HepG2 (cell line): ENCODE results near the gene NOVA2. TPM values are rescaled to one million over a fixed set of nuclear protein-coding genes. Genes with fewer than 3 reads are reported as not detected.

Source experiments
- CBX2 ChIP-seq, 2 experiments: fragments of 200-600 bp in 1 of 2; sonication (generic); formaldehyde crosslinking in 1 of 2; IDR thresholded peaks; 2 replicates each; pipeline versions ENCODE4 v1.7.0 to v1.8.1; 2018 to 2022; ENCODE audit warnings: low read depth in 2 of 2, low read length in 1 of 2, mild to moderate bottlenecking in 1 of 2, missing genetic modification reagents in 1 of 2
- HOXA3 ChIP-seq: sonication (generic); formaldehyde crosslinking; IDR thresholded peaks from 2 replicates; pipeline ENCODE4 v1.5.0; 2020; ENCODE audit warnings: missing genetic modification reagents
- KDM2A ChIP-seq: sonication (generic); formaldehyde crosslinking; IDR thresholded peaks from 2 replicates; pipeline ENCODE4 v1.4.0; 2020; ENCODE audit warnings: low read depth, missing genetic modification reagents, borderline replicate concordance
- PAWR ChIP-seq: sonication (generic); formaldehyde crosslinking; IDR thresholded peaks from 2 replicates; pipeline ENCODE4 v1.4.0; 2020; ENCODE audit warnings: missing genetic modification reagents, mild to moderate bottlenecking, borderline replicate concordance
- SETDB1 ChIP-seq: sonication (generic); formaldehyde crosslinking; IDR thresholded peaks from 2 replicates; pipeline ENCODE4 v1.5.1; 2020; ENCODE audit warnings: missing genetic modification reagents, mild to moderate bottlenecking, borderline replicate concordance
- TBL1XR1 ChIP-seq: fragments of 150-350 bp; IDR thresholded peaks from 2 replicates; pipeline ENCODE4 v1.6.1; 2014; ENCODE audit warnings: borderline replicate concordance, low read length; ENCODE audit not compliant: partially characterized antibody
- YEATS2 ChIP-seq: sonication (generic); formaldehyde crosslinking; IDR thresholded peaks from 2 replicates; pipeline ENCODE4 v1.4.0; 2020; ENCODE audit warnings: missing genetic modification reagents, borderline replicate concordance
- ZBTB42 ChIP-seq: sonication (generic); formaldehyde crosslinking; IDR thresholded peaks from 2 replicates; pipeline ENCODE4 v1.5.0; 2020; ENCODE audit warnings: mild to moderate bottlenecking, missing genetic modification reagents
- ZBTB7B ChIP-seq: sonication (generic); formaldehyde crosslinking; IDR thresholded peaks from 2 replicates; pipeline ENCODE4 v1.4.0; 2020; ENCODE audit warnings: missing genetic modification reagents
- ZFP90 ChIP-seq: sonication (generic); formaldehyde crosslinking; IDR thresholded peaks from 2 replicates; pipeline ENCODE4 v1.8.0; 2022; ENCODE audit warnings: missing genetic modification reagents, mild to moderate bottlenecking, inconsistent platforms, borderline replicate concordance
- ZNF20 ChIP-seq: sonication (generic); formaldehyde crosslinking; IDR thresholded peaks from 2 replicates; pipeline ENCODE4 v1.4.0; 2020; ENCODE audit warnings: mild to moderate bottlenecking, moderate library complexity, missing genetic modification reagents
- ZNF24 ChIP-seq: fragments of 450-650 bp; IDR thresholded peaks from 2 replicates; pipeline ENCODE4 v1.6.1; 2017; ENCODE audit warnings: antibody characterized with exemption, mild to moderate bottlenecking
- ZNF275 ChIP-seq: sonication (generic); formaldehyde crosslinking; IDR thresholded peaks from 2 replicates; pipeline ENCODE4 v1.8.0; 2022; ENCODE audit warnings: missing genetic modification reagents, mild to moderate bottlenecking, inconsistent platforms, borderline replicate concordance
- ZNF326 ChIP-seq: sonication (generic); formaldehyde crosslinking; IDR thresholded peaks from 2 replicates; pipeline ENCODE4 v1.4.0; 2020; ENCODE audit warnings: missing genetic modification reagents, borderline replicate concordance
- ZNF460 ChIP-seq: sonication (generic); formaldehyde crosslinking; IDR thresholded peaks from 2 replicates; pipeline ENCODE4 v1.5.1; 2020; ENCODE audit warnings: missing genetic modification reagents, mild to moderate bottlenecking, borderline replicate concordance
- ZNF510 ChIP-seq: sonication (generic); formaldehyde crosslinking; IDR thresholded peaks from 2 replicates; pipeline ENCODE4 v1.4.0; 2020; ENCODE audit warnings: low read depth, mild to moderate bottlenecking, missing genetic modification reagents
- ZNF562 ChIP-seq: sonication (generic); formaldehyde crosslinking; IDR thresholded peaks from 2 replicates; pipeline ENCODE4 v1.8.0; 2022; ENCODE audit warnings: missing genetic modification reagents, borderline replicate concordance
- ZNF605 ChIP-seq: sonication (generic); formaldehyde crosslinking; IDR thresholded peaks from 2 replicates; pipeline ENCODE4 v1.8.0; 2022; ENCODE audit warnings: mild to moderate bottlenecking, missing genetic modification reagents
- polyA plus RNA-seq, 8 experiments: library from polyadenylated mRNA; depleted of rRNA in 3 of 8; stranded (reverse) in 7 of 8; unstranded in 1 of 8; fragments of >200 nt; fragmentation: Illumina TruSeq in 4 of 8; extraction: Trizol in 4 of 8; gene quantifications; 2 replicates each; pipeline versions ENCODE4 v1.2.1 to v1.2.3, GENCODE V29; 2011 to 2016; ENCODE audit warnings: low read depth in 4 of 8, missing spikeins in 1 of 8, mixed read lengths in 1 of 8; ENCODE audit not compliant: insufficient read depth in 1 of 8
- total RNA-seq, 5 experiments: library from RNA; depleted of rRNA; stranded (reverse); fragments of >200 nt; fragmentation: Illumina TruSeq; extraction: Trizol; gene quantifications; 2 replicates each; pipeline ENCODE4 v1.2.3, GENCODE V29; 2016; ENCODE audit warnings: low read depth in 1 of 5
- TF ChIP-seq, protein P1 (sequence below): sonication (generic); formaldehyde crosslinking; IDR thresholded peaks from 2 replicates; pipeline ENCODE4 v1.4.0; 2020; ENCODE audit warnings: missing genetic modification reagents, mild to moderate bottlenecking, borderline replicate concordance
- TF ChIP-seq, protein P2 (sequence below): sonication (generic); formaldehyde crosslinking; IDR thresholded peaks from 2 replicates; pipeline ENCODE4 v1.8.0; 2022; ENCODE audit warnings: missing genetic modification reagents, mild to moderate bottlenecking, borderline replicate concordance
- TF ChIP-seq, protein P3 (sequence below): conservative IDR thresholded peaks from 2 replicates; pipeline ENCODE4 v1.6.1; 2018; ENCODE audit warnings: missing genetic modification reagents

The NOVA2 gene
- total and polyA plus RNA-seq, 2 of the 13 experiments (the other 11 are each of a cell fraction or from before 2014, with no cell fraction given), result not detected

GRCh38 chr19:45927565-45928261, 46.0 kb downstream of the NOVA2 start (continued):
- TF ChIP-seq ZNF510 (no peak), TBL1XR1 (peak; percentile 62), ZFP90 (no peak), ZNF460 (CRISPR knock-in tag) (no peak), ZBTB42 (CRISPR knock-in tag) (no peak), HOXA3 (CRISPR knock-in tag) (peak; percentile 69; the same call in 1 of the 2 replicates), ZBTB7B (no peak), ZNF20 (no peak), YEATS2 (CRISPR knock-in tag) (no peak), ZNF24 (no peak), ZNF605 (CRISPR knock-in tag) (peak; percentile 69; the same call in 1 of the 2 replicates), SETDB1 (CRISPR knock-in tag) (no peak), KDM2A (CRISPR knock-in tag) (peak; percentile 49; the same call in 1 of the 2 replicates), ZNF562 (no peak), PAWR (no peak), ZNF326 (CRISPR knock-in tag) (no peak), CBX2 (IDR thresholded peaks at IDR 0.05; ENCODE audit: low read depth, low read length) (no peak), CBX2 (CRISPR knock-in tag; IDR thresholded peaks at IDR 0.05; ENCODE audit: low read depth) (0 out of 2 replicates have a peak, but pooled peaks have one; percentile 50), ZNF275 (no peak)
- TF ChIP-seq, protein P1, sequence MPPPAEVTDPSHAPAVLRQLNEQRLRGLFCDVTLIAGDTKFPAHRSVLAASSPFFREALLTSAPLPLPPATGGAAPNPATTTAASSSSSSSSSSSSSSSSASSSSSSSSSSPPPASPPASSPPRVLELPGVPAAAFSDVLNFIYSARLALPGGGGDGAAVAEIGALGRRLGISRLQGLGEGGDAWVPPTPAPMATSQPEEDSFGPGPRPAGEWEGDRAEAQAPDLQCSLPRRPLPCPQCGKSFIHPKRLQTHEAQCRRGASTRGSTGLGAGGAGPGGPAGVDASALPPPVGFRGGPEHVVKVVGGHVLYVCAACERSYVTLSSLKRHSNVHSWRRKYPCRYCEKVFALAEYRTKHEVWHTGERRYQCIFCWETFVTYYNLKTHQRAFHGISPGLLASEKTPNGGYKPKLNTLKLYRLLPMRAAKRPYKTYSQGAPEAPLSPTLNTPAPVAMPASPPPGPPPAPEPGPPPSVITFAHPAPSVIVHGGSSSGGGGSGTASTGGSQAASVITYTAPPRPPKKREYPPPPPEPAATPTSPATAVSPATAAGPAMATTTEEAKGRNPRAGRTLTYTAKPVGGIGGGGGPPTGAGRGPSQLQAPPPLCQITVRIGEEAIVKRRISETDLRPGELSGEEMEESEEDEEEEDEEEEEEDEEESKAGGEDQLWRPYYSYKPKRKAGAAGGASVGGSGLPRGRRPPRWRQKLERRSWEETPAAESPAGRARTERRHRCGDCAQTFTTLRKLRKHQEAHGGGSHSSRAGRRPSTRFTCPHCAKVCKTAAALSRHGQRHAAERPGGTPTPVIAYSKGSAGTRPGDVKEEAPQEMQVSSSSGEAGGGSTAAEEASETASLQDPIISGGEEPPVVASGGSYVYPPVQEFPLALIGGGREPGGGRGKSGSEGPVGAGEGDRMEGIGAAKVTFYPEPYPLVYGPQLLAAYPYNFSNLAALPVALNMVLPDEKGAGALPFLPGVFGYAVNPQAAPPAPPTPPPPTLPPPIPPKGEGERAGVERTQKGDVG (CRISPR knock-in tag), result no peak
- TF ChIP-seq, protein P2, sequence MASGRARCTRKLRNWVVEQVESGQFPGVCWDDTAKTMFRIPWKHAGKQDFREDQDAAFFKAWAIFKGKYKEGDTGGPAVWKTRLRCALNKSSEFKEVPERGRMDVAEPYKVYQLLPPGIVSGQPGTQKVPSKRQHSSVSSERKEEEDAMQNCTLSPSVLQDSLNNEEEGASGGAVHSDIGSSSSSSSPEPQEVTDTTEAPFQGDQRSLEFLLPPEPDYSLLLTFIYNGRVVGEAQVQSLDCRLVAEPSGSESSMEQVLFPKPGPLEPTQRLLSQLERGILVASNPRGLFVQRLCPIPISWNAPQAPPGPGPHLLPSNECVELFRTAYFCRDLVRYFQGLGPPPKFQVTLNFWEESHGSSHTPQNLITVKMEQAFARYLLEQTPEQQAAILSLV (CRISPR knock-in tag), result no peak
- TF ChIP-seq, protein P3, sequence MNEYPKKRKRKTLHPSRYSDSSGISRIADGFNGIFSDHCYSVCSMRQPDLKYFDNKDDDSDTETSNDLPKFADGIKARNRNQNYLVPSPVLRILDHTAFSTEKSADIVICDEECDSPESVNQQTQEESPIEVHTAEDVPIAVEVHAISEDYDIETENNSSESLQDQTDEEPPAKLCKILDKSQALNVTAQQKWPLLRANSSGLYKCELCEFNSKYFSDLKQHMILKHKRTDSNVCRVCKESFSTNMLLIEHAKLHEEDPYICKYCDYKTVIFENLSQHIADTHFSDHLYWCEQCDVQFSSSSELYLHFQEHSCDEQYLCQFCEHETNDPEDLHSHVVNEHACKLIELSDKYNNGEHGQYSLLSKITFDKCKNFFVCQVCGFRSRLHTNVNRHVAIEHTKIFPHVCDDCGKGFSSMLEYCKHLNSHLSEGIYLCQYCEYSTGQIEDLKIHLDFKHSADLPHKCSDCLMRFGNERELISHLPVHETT (CRISPR knock-in tag), result no peak
